ENCODE data around the gene SAMM50. TPM values are rescaled to one million over a fixed set of nuclear protein-coding genes. Genes with fewer than 3 reads are reported as not detected.

The SAMM50 gene
- total RNA-seq, 5 donors from 2014 or later (not counting 1 experiment from before 2014, with no cell fraction given): 27.1 to 40.4 (median 33.2) TPM

GRCh38 chr22:43944670-43945430 lies 10.4 kb upstream of the SAMM50 start:
- H3K27ac ChIP-seq (ENCODE audit: low read length): no peak overlapping the region
- H3K9me3 ChIP-seq: no peaks in the 10 kb centered on the region
- POLR2A ChIA-PET: interaction anchor here in 1 of 2 donors (0.6 kb wide), 1 partner anchor 266 kb away, joined by 4 read pairs; no protein-coding TSS in a partner anchor
- no peaks in the 10 kb centered on the region for H3K36me3 ChIP-seq (ENCODE audit: control insufficient read depth in 2 of 2, extremely low read depth in 1 of 2, insufficient read depth in 1 of 2, low read length in 1 of 2)
- H3K36me3 Mint-ChIP-seq: no peaks in the 10 kb centered on the region
- H3K4me3 ChIP-seq (ENCODE audit: control insufficient read depth in 1 of 2, extremely low read depth in 1 of 2, low read length in 1 of 2): no peak overlapping the region
- 80% methylated on average over 18 of the region's 20 CpGs for WGBS (ENCODE audit: insufficient coverage)
- H3K4me3 Mint-ChIP-seq: no peak overlapping the region
- DNase-seq (no peak), ATAC-seq (replicated peaks in 1 of 4) (no peak)
- peaks cover 0 to 7% (median 0%) of the 10 kb centered on the region in 3 donors for H3K4me1 Mint-ChIP-seq
- H3K4me1 ChIP-seq (ENCODE audit: control insufficient read depth in 1 of 2, extremely low read depth in 1 of 2, insufficient read depth in 2 of 2, low read length in 2 of 2): peaks cover 0 to 3% of the 10 kb centered on the region in 2 experiments
- H3K27me3 ChIP-seq (replicated peaks in 1 of 2; ENCODE audit: control insufficient read depth in 2 of 2, extremely low read depth in 1 of 2, insufficient read depth in 2 of 2, low read length in 1 of 2): peaks cover 0 to 27% of the 10 kb centered on the region in 2 experiments
- H3K27me3 Mint-ChIP-seq: peaks cover 21 to 27% of the 10 kb centered on the region in 2 donors
- no peaks in the 10 kb centered on the region for H3K9me3 Mint-ChIP-seq
- CTCF ChIA-PET: interaction anchor here in 1 of 2 donors (0.6 kb wide), 1 partner anchor 15 kb away, joined by 3 read pairs; no protein-coding TSS in a partner anchor
- H3K27ac Mint-ChIP-seq: no peak overlapping the region

DNA sequence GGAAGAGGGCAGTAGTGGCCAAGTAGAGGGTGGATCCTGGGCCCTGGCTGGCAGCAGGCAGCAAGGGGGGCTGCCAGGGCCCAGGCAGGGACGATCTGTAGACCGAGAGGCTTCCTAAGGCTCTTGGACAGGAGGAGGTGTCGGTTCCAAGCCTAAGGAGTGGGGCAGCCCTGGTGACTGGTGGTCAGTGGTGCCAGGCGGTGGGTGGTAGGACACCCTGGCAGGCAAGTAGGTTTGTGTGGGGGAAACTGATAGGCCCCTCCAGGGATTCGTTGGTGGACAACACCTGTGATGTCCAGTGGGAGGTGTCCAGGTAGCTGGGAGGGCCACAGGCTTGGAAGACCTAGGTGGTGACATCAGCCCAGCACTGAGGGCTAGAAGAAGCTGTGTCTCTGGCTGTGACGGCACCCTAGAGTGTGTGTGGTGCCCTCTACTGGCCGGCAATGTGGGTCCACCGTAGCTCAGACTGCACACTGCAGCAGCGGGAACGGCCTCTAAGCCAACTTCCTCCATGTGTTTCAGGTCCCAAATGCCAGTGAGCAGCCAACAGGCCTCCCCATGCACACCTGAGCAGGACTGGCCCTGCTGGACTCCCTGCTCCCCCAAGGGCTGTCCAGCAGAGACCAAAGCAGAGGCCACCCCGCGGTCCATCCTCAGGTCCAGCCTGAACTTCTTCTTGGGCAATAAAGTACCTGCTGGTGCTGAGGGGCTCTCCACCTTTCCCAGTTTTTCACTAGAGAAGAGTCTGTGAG lies 9.4 kb upstream of the SAMM50 start:
- Histone ChIP-seq H3K36me3 (ENCODE audit: control insufficient read depth in 2 of 2, extremely low read depth in 1 of 2, insufficient read depth in 1 of 2, low read length in 1 of 2) (no peaks in the 10 kb centered on the region), H3K4me3 (ENCODE audit: control insufficient read depth in 1 of 2, extremely low read depth in 1 of 2, low read length in 1 of 2) (no peak overlapping the region), H3K27ac (ENCODE audit: low read length) (no peak overlapping the region), H3K27me3 (replicated peaks in 1 of 2; ENCODE audit: control insufficient read depth in 2 of 2, extremely low read depth in 1 of 2, insufficient read depth in 2 of 2, low read length in 1 of 2) (peaks cover 0 to 21% of the 10 kb centered on the region in 2 experiments), H3K9me3 (no peaks in the 10 kb centered on the region), H3K4me1 (ENCODE audit: control insufficient read depth in 1 of 2, extremely low read depth in 1 of 2, insufficient read depth in 2 of 2, low read length in 2 of 2) (peaks cover 0 to 3% of the 10 kb centered on the region in 2 experiments)
- Mint-ChIP-seq H3K4me1 (peaks cover 0 to 7% (median 0%) of the 10 kb centered on the region in 3 donors), H3K4me3 (no peak overlapping the region), H3K27me3 (peaks cover 21 to 27% of the 10 kb centered on the region in 2 donors), H3K9me3 (no peaks in the 10 kb centered on the region), H3K27ac (no peak overlapping the region), H3K36me3 (no peaks in the 10 kb centered on the region)
- DNase-seq (peak; percentile 15 to 76 (median 54)), ATAC-seq (replicated peaks in 1 of 4) (peak; percentile 89 to 99 (median 91))
- ChIA-PET CTCF (interaction anchor here (0.6 to 1.4 kb wide), 4 partner anchors 9 to 606 kb away, joined by 3 to 9 read pairs (median 4); partner anchors contain the start of gene SAMM50 (in 1 of the 2)), POLR2A (no interaction called here)
- WGBS (ENCODE audit: insufficient coverage): 41% methylated on average over 11 of the region's 12 CpGs

- Histone ChIP-seq H3K4me1 (ENCODE audit: control insufficient read depth in 1 of 2, extremely low read depth in 1 of 2, insufficient read depth in 2 of 2, low read length in 2 of 2) (peaks cover 0 to 3% of the 10 kb centered on the region in 2 experiments), H3K9me3 (no peaks in the 10 kb centered on the region), H3K27ac (ENCODE audit: low read length) (no peak overlapping the region), H3K36me3 (ENCODE audit: control insufficient read depth in 2 of 2, extremely low read depth in 1 of 2, insufficient read depth in 1 of 2, low read length in 1 of 2) (no peaks in the 10 kb centered on the region), H3K27me3 (replicated peaks in 1 of 2; ENCODE audit: control insufficient read depth in 2 of 2, extremely low read depth in 1 of 2, insufficient read depth in 2 of 2, low read length in 1 of 2) (peaks cover 0 to 21% of the 10 kb centered on the region in 2 experiments), H3K4me3 (ENCODE audit: control insufficient read depth in 1 of 2, extremely low read depth in 1 of 2, low read length in 1 of 2) (no peak overlapping the region)
- whole genome bisulfite sequencing (ENCODE audit: insufficient coverage): 63% methylated on average over 2 of the region's 7 CpGs
- POLR2A ChIA-PET: no interaction called here
- no peak overlapping the region for H3K4me3 Mint-ChIP-seq
- no peak for DNase-seq
- no peaks in the 10 kb centered on the region for H3K9me3 Mint-ChIP-seq
- CTCF ChIA-PET: interaction anchor here (0.6 to 1.4 kb wide), 4 partner anchors 8 to 606 kb away, joined by 3 to 9 read pairs (median 4); partner anchors contain the start of gene SAMM50 (in 1 of the 2)
- peaks cover 0 to 7% (median 0%) of the 10 kb centered on the region in 3 donors for H3K4me1 Mint-ChIP-seq
- H3K27ac Mint-ChIP-seq: no peak overlapping the region
- H3K36me3 Mint-ChIP-seq: no peaks in the 10 kb centered on the region
- ATAC-seq (replicated peaks in 1 of 4): peak in 1 of 4 experiments; percentile 26
- peaks cover 21 to 27% of the 10 kb centered on the region in 2 donors for H3K27me3 Mint-ChIP-seq
These were observed 8.9 kb upstream of the SAMM50 start for GRCh38 chr22:43946384-43946667.

DNA sequence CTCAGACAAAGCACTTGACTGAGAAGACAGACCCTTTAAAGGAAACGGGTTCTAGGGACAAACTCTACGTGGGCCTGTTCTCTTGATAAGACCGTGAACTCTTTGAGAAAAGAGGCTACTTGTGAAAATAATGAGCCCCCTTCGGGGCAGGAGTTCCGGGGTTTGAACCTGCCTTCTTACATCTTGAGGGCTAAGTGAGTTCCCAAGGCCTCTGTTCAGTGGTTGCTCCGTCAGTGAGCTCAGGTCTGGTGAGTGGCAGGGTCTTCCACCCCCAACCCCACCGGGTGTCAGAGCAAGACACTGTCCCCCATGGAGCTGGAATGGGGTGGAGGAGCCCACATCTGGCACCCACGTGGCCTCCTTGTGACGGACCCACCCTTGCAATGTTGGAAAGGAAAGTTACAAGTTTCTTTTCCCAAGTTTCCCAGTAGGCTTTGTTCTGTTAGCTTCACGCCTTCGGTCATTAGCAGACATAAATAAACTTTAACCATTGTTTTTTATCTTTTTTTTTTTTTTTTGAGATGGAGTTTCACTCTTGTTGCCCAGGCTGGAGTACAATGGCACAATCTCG lies 6.3 kb upstream of the SAMM50 start:
- Mint-ChIP-seq H3K27ac (no peak overlapping the region), H3K27me3 (peaks cover 16 to 26% of the 10 kb centered on the region in 2 donors), H3K4me3 (no peak overlapping the region), H3K9me3 (no peaks in the 10 kb centered on the region), H3K36me3 (no peaks in the 10 kb centered on the region), H3K4me1 (peaks cover under 1 to 10% (median 1%) of the 10 kb centered on the region in 3 donors)
- CTCF ChIA-PET: interaction anchor here (0.5 to 0.6 kb wide), 2 partner anchors 736 to 1272 kb away, joined by 3 to 5 read pairs; no protein-coding TSS in a partner anchor
- no peak overlapping the region for H3K4me3 ChIP-seq (ENCODE audit: control insufficient read depth in 1 of 2, extremely low read depth in 1 of 2, low read length in 1 of 2)
- no peaks in the 10 kb centered on the region for H3K9me3 ChIP-seq
- H3K27ac ChIP-seq (ENCODE audit: low read length): no peak overlapping the region
- ATAC-seq (replicated peaks in 1 of 4) (no peak), DNase-seq (no peak)
- H3K27me3 ChIP-seq (replicated peaks in 1 of 2; ENCODE audit: control insufficient read depth in 2 of 2, extremely low read depth in 1 of 2, insufficient read depth in 2 of 2, low read length in 1 of 2): peaks cover 0 to 30% of the 10 kb centered on the region in 2 experiments
- H3K36me3 ChIP-seq (ENCODE audit: control insufficient read depth in 2 of 2, extremely low read depth in 1 of 2, insufficient read depth in 1 of 2, low read length in 1 of 2): no peaks in the 10 kb centered on the region
- 96% methylated on average over 3 of the region's 12 CpGs for whole genome bisulfite sequencing (ENCODE audit: insufficient coverage)
- H3K4me1 ChIP-seq (ENCODE audit: control insufficient read depth in 1 of 2, extremely low read depth in 1 of 2, insufficient read depth in 2 of 2, low read length in 2 of 2): peaks cover 0 to 3% of the 10 kb centered on the region in 2 experiments
- POLR2A ChIA-PET: no interaction called here

DNA sequence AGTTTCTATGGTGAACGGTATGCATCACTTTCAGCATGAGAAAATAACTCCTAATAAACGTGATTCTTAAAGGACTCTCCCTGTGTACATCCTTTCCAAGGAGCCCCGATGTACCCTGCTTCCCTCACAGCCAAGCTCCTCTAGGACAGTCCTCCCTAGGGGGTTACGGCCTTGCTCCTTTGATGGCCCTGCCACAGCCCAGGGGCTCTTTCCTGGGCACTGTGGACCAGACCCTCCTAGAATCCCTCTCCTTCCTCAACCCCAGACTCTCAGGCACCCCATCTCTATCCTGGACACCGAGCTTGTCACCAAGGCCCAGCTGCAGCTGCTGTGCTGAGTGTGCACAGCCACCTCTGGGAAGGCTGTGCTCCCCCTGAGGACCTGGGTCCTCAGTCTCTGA lies 3.9 kb upstream of the SAMM50 start:
- POLR2A ChIA-PET: interaction anchor here in 1 of 2 donors (0.6 kb wide), 1 partner anchor 230 kb away, joined by 3 read pairs; no protein-coding TSS in a partner anchor
- peaks cover 7 to 19% of the 10 kb centered on the region in 2 experiments for H3K4me1 ChIP-seq (ENCODE audit: control insufficient read depth in 1 of 2, extremely low read depth in 1 of 2, insufficient read depth in 2 of 2, low read length in 2 of 2)
- CTCF ChIA-PET: interaction anchor here in 1 of 2 donors (0.7 kb wide), 1 partner anchor 39 kb away, joined by 3 read pairs; no protein-coding TSS in a partner anchor
- Mint-ChIP-seq H3K4me3 (no peak overlapping the region), H3K36me3 (no peaks in the 10 kb centered on the region), H3K9me3 (no peaks in the 10 kb centered on the region), H3K27me3 (peaks cover 5 to 9% of the 10 kb centered on the region in 2 donors), H3K27ac (no peak overlapping the region), H3K4me1 (peaks cover 18 to 21% (median 21%) of the 10 kb centered on the region in 3 donors)
- H3K9me3 ChIP-seq: no peaks in the 10 kb centered on the region
- DNase-seq: no peak
- WGBS (ENCODE audit: insufficient coverage): 91% methylated on average over 3 of the region's 5 CpGs
- no peak overlapping the region for H3K4me3 ChIP-seq (ENCODE audit: control insufficient read depth in 1 of 2, extremely low read depth in 1 of 2, low read length in 1 of 2)
- H3K36me3 ChIP-seq (ENCODE audit: control insufficient read depth in 2 of 2, extremely low read depth in 1 of 2, insufficient read depth in 1 of 2, low read length in 1 of 2): no peaks in the 10 kb centered on the region
- H3K27ac ChIP-seq (ENCODE audit: low read length): no peak overlapping the region
- no peak for ATAC-seq (replicated peaks in 1 of 4)
- H3K27me3 ChIP-seq (replicated peaks in 1 of 2; ENCODE audit: control insufficient read depth in 2 of 2, extremely low read depth in 1 of 2, insufficient read depth in 2 of 2, low read length in 1 of 2): peaks cover 0 to 11% of the 10 kb centered on the region in 2 experiments

DNA sequence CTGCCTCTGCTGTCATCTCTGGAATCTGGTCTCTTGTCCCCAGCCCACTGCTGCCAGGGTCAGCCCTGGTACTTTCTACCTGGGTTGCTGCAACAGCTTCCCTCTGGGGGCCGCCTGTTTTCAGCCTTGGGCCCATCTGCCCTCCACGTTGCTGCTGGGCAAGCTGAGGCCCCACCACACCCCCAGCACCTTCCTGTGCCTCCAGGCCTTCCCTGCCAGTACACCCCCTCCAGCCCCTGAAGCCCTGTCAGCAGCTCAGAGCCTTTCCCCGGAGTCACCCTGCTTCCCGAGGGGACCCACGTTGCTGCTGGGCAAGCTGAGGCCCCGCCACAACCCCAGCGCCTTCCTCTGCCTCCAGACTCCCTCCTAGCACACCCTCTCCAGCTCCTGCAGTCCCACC lies 3.3 kb upstream of the SAMM50 start:
- H3K27me3 ChIP-seq (replicated peaks in 1 of 2; ENCODE audit: control insufficient read depth in 2 of 2, extremely low read depth in 1 of 2, insufficient read depth in 2 of 2, low read length in 1 of 2): peaks cover 0 to 11% of the 10 kb centered on the region in 2 experiments
- H3K9me3 ChIP-seq: no peaks in the 10 kb centered on the region
- no peaks in the 10 kb centered on the region for H3K9me3 Mint-ChIP-seq
- 67% methylated on average over 7 of the region's 7 CpGs for WGBS (ENCODE audit: insufficient coverage)
- no peak overlapping the region for H3K4me3 Mint-ChIP-seq
- no peak for DNase-seq
- H3K27me3 Mint-ChIP-seq: peaks cover 5 to 9% of the 10 kb centered on the region in 2 donors
- H3K36me3 ChIP-seq (ENCODE audit: control insufficient read depth in 2 of 2, extremely low read depth in 1 of 2, insufficient read depth in 1 of 2, low read length in 1 of 2): no peaks in the 10 kb centered on the region
- no peak overlapping the region for H3K27ac ChIP-seq (ENCODE audit: low read length)
- POLR2A ChIA-PET: no interaction called here
- H3K4me3 ChIP-seq (ENCODE audit: control insufficient read depth in 1 of 2, extremely low read depth in 1 of 2, low read length in 1 of 2): no peak overlapping the region
- CTCF ChIA-PET: interaction anchor here (0.7 to 1.2 kb wide), 2 partner anchors 40 to 41 kb away, joined by 3 read pairs; no protein-coding TSS in a partner anchor
- no peak overlapping the region for H3K27ac Mint-ChIP-seq
- no peaks in the 10 kb centered on the region for H3K36me3 Mint-ChIP-seq
- peaks cover 24 to 27% (median 26%) of the 10 kb centered on the region in 3 donors for H3K4me1 Mint-ChIP-seq
- ATAC-seq (replicated peaks in 1 of 4): no peak
- H3K4me1 ChIP-seq (ENCODE audit: control insufficient read depth in 1 of 2, extremely low read depth in 1 of 2, insufficient read depth in 2 of 2, low read length in 2 of 2): peaks cover 9 to 25% of the 10 kb centered on the region in 2 experiments
